Kidney epithelial cell (primary cell): Measurements from ENCODE around the gene NKX2-3. TPM values are rescaled to one million over a fixed set of nuclear protein-coding genes. Genes with fewer than 3 reads are reported as not detected.

ENCODE experiments used
- DNase-seq: peaks from one replicate; pipeline ENCODE4 v3.0.0-alpha.2; 2010; ENCODE audit warnings: low read depth
- H3K27me3 ChIP-seq: 2 replicates; pipeline ENCODE4 v1.6.0; 2011; ENCODE audit warnings: low read length; ENCODE audit not compliant: control insufficient read depth, insufficient read depth
- H3K36me3 ChIP-seq: 2 replicates; pipeline ENCODE4 v1.5.1; 2011; ENCODE audit warnings: low read length; ENCODE audit not compliant: control insufficient read depth, insufficient read depth
- H3K4me3 ChIP-seq: 2 replicates; pipeline ENCODE4 v1.5.1; 2011; ENCODE audit warnings: low read depth, mild to moderate bottlenecking, control low read depth, low read length
- CTCF ChIP-seq: IDR thresholded peaks from 2 replicates; pipeline ENCODE4 v1.5.1; 2011; ENCODE audit warnings: mild to moderate bottlenecking, moderate library complexity, low read length, control low read depth, inconsistent platforms; ENCODE audit not compliant: insufficient read depth, poor library complexity, severe bottlenecking
- total RNA-seq: library from RNA; depleted of rRNA; stranded (reverse); fragments of >200 nt; gene quantifications from 2 replicates; pipeline ENCODE4 v1.2.3, GENCODE V29; 2015

The NKX2-3 gene
- total RNA-seq, 1 donor from 2014 or later = not detected

- H3K27me3 ChIP-seq = peaks cover 88% of the 10 kb centered on the region
- H3K4me3 ChIP-seq = no peak overlapping the region
- DNase-seq = no peak
- no peaks in the 10 kb centered on the region for H3K36me3 ChIP-seq
- no peak for TF ChIP-seq CTCF
These were observed 7.9 kb upstream of the NKX2-3 start for GRCh38 chr10:99524736-99525380.

- Histone ChIP-seq H3K4me3 (no peak overlapping the region), H3K36me3 (no peaks in the 10 kb centered on the region), H3K27me3 (peaks cover 88% of the 10 kb centered on the region)
- TF ChIP-seq CTCF = no peak
- DNase-seq = no peak
These were observed 6.8 kb upstream of the NKX2-3 start for GRCh38 chr10:99525897-99526296.

- DNase-seq = no peak
- Histone ChIP-seq H3K36me3 (no peaks in the 10 kb centered on the region), H3K27me3 (peaks cover 88% of the 10 kb centered on the region), H3K4me3 (no peak overlapping the region)
- no peak for TF ChIP-seq CTCF
These were observed 5.8 kb upstream of the NKX2-3 start for GRCh38 chr10:99526861-99527504.

GRCh38 chr10:99527526-99528493 lies 4.9 kb upstream of the NKX2-3 start:
- Histone ChIP-seq H3K36me3 (no peaks in the 10 kb centered on the region), H3K4me3 (no peak overlapping the region), H3K27me3 (peaks cover 88% of the 10 kb centered on the region)
- no peak for DNase-seq
- no peak for TF ChIP-seq CTCF

- H3K27me3 ChIP-seq = peaks cover 89% of the 10 kb centered on the region
- no peak for DNase-seq
- H3K4me3 ChIP-seq = no peak overlapping the region
- no peak for TF ChIP-seq CTCF
- no peaks in the 10 kb centered on the region for H3K36me3 ChIP-seq
These were observed 4.0 kb upstream of the NKX2-3 start for GRCh38 chr10:99528494-99529441.
